Nucleus accumbens (tissue), 56 donors: ENCODE measurements around the gene ZNF764.
"Not testable (repeated sequence)": the region's sequence is repeated elsewhere in the genome, so short reads cannot be mapped to it uniquely, and the experiment has no call there.

Source experiments
- DNase-seq, 56 donors: peaks; one replicate each; lab custom pipeline; 2025; lab: John Stamatoyannopoulos, UW

ZNF764 gene

DNA sequence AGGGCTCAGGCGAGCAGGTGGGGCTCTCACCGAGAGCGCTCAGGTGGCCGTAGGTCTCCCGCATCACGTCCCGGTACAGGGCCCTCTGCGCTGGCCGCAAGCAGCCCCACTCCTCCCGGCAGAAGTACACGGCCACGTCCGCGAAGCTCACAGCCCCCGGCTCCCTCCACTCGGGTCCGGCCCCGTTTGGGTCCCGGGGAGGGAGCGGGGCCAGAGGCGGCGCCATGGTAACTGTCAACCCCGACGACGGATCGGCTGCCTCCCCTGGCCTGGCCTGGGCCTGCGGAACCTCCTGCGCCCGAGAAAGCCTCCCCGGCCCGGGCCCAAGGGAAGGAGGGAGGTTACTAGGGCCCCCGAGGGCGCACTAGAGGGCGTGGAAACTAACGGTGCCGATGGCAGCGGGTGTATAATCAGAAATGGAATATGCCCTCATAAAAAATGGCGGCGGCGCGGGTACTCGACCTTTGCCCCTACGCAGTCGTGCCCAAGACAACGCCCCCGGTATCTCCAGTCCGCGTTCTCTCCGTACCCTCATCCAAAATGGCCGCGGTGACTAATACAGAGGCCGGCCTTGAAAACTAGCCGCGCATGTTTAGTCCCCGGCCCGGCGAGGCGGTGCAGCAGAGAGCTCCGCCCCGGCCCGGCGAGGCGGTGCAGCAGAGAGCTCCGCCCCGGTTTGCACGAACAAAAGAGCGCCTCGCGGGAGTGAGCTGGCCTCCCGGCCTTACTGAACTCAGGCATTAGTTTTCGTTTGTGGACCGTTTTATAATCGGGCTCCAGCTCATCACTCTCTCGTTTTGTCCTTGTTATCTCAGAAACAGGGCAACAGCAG, at the start of gene ZNF764:
Gene ZNF764 (minus strand): TSS at position 418 of the 832 bp plus-strand sequence. CDS start 192 bp downstream, at position 226.
- peak; percentile 57 to 99 (median 96) for DNase-seq

DNA sequence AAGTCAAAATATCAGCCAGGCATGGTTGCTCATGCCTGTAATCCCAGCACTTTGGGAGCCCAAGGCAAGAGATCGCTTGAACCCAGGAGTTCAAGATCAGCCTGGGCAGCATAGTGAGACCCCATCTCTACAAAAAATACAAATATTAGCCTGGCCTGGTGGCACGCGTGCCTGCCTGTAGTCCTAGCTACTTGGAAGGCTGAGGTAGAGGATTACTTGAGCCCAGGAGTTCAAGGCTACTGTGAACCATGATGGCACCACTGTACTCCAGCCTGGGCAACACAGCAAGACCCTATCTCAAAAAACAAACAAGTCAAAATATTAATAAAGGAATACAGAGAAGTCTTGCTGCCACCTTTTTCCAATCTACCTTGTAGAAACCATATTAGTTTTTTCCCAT, 47.8 kb upstream of the ZNF764 start:
- no peak for DNase-seq

DNA sequence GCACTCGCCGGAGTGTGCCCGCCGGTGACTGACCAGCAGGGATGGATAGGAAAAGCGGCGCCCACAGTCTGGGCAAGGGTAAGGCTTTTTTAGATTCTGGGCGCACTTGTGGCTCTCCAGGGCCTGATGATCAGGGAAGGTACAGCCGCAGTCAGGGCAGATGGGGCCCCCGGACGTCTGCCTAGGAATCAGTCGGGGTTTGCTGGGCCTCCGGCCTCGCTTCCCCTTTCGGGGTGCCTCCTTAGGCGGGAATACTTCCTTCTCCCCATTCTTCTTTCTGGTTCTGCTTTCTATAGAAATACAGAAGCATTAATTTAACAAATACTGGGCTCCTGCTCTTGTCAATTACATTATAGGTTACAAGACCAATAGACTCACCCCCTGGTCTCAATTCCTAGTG, 47.0 kb upstream of the ZNF764 start:
- peak in 7 of 56 donors; percentile 4 to 23 (median 6) for DNase-seq

DNA sequence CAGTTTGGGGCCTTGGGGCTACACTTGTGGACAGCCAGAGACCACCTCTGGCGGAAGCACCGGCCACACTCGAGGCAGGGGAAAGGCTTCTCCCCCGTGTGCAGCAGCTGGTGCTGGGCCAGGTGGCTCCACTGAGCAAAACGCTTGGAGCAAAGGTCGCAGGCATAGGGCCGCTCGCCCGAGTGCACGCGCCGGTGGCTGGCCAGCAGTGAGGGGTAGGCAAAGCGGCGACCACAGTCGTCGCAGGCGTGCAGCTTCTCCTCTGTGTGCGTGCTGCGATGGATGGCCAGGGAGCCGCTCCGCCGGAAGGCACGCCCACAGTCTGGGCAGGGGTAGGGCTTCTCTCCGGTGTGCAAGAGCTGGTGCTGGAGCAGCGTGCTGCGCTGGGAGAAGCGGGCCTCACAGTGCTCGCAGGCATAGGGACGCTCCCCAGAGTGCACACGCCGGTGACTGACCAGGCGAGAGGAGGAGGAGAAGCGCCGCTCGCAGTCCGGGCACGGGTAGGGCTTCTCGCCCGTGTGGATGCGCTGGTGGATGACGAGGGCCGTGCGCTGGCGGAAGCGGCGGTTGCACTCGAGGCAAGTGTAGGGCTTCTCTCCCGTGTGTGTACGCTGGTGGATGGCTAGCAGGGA, 46.3 kb upstream of the ZNF764 start:
- DNase-seq, result no peak

DNA sequence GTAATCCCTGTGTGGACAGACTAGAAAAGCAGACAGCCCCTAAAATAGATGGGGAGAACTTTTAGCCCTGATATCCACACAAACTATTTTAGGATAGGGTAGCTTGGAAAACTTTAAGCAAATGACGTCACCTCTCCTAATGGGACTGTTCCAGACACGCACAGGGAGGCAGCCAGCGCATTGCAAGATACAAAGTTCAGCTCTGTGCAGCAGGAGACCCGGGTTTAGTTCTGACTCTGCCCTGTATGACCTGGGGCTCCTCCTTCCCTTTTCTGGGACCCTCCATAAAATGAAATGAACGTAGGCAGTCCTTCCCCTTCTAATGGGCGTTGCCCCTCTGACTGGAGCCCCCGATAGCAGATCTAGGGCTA, 45.8 kb upstream of the ZNF764 start:
- no peak for DNase-seq

DNA sequence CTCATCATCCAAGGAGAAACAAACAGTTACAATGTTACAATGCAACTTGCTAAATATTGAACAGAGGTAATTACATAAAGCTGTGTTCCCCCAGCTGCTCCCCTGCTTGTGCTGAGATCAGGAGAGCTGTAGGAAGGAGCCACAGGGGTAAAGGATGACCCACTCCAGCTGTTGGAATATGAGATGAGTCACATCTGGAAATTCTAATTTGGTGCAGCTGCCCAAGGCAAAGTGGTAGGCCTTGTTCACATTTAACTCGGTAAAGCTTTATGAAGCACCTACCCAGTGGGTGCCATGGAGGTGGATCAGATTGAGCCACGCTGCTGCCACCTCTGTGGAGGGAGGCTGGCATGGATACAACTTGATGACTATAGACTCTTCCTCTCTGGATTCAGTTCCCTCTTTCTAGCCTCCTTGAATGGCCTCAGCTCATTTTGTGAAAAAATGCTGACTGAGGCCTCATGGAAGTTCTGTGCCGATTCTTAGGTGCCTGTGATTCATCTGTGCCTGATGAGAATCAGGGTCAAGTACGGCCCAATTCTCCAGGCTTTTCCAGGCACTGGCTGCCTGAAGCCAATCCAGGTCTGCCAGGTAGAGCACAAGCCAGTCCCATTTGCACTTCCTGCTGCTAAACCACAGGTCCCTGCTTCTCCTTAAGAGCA, 44.6 kb upstream of the ZNF764 start:
- DNase-seq, result peak in 1 of 56 donors; percentile 19

DNA sequence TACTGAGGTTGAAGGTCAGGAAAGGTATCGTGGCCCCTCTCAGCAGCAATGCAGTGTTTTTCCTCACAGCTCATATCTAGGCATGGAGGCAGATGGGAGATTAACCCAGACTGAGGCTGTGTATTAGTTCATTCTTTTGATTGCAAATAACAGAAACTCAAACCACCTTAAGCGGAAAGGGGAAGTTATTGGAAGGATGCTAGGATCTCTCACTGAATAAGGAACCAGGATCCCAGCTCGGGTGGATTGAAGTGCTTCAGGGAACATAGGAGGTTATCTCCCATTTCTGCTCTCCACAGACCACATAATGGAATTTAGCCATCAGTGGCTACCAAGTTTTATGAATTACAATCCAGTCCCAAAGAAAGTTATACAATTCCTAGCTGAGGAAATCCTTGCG, 43.8 kb upstream of the ZNF764 start:
- DNase-seq, result no peak

DNA sequence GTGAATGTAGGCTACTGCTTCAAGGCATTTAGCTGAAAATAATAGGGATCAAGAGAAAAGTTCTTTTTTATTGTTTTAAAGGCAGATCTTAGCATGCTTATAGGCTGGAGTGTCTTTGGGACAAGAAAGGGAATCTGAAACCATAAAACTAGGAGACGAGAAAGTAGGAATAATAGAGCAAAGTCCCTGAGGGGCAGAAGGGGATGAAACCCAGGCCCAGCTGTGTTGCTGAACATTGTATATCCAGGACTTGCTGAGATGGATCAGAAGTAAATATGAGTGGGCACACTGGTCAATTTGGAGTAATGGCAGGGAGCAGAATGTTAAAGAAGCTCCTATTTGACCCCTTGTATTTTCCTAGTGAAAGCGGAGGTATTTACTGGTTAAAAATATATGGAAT, 42.8 kb upstream of the ZNF764 start:
- no peak for DNase-seq

DNA sequence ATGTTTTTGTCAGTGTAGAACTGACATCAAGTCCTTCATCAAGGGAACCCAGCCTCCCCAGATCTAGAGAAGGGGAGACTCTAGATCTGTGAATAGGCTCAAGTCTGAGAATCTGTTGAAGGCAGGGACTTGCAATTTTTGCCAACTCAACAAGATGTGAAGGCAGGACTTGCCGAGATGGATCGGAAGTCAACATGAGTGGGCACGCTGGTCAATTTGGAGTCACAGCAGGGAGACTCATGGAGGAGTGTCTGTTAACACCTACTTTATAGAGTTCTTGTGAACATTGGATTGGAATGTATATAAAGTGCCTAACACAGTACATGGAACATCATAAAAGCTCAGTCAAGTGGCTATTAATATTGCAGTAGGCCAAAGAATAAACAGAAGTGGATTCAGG, 42.0 kb upstream of the ZNF764 start:
- DNase-seq, result no peak

DNA sequence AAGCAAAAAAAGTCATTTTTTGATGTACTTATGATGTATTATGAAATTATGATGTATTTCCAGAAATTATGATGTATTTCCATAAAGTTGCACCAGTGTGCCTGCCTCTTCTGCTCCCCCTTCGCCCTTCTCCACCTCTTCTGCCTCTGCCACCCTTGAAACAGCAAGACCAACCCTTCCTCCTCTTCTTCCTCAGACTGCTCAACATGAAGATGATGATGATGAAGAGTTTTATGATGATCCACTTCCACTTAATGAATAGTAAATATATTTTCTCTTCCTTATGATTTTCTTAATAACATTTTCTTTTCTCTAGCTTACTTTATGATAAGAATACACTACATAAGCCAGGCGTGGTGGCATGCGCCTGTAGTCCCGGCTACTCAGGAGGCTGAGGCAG, 34.7 kb upstream of the ZNF764 start:
- no peak for DNase-seq

DNA sequence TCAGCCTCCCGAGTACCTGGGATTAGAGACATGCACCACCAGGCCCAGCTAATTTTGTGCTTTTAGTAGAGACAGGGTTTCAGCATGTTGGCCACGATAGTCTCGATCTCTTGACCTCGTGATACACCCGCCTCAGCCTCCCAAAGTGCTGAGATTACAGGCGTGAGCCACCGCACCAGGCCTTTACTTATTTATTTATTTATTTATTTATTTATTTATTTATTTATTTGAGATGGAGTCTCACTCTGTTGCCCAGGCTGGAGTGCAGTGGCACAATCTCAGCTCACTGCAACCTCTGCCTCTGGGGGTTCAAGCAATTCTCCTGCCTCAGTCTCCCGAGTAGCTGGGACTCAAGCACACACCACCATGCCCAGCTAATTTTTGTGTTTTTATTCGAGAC, 32.7 kb upstream of the ZNF764 start:
- DNase-seq, result not testable (repeated sequence)

DNA sequence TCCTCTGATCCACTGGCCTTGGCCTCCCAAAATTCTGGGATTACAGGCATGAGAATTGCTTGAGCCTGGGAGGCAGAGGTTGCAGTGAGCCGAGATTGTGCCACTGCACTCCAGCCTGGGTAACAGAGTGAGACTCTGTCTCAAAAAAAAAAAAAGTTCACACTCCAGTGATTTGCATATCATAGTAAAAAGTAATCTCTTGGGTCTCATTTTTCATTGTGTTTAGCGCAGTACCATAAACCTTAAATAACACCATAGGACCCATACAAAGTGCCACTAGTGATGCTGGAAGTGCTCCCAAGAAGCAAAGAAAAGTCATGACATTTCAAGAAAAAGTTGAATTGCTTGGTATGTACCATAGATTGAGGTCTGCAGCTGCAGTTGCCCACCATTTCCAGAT, 31.4 kb upstream of the ZNF764 start:
- not testable (repeated sequence) for DNase-seq

DNA sequence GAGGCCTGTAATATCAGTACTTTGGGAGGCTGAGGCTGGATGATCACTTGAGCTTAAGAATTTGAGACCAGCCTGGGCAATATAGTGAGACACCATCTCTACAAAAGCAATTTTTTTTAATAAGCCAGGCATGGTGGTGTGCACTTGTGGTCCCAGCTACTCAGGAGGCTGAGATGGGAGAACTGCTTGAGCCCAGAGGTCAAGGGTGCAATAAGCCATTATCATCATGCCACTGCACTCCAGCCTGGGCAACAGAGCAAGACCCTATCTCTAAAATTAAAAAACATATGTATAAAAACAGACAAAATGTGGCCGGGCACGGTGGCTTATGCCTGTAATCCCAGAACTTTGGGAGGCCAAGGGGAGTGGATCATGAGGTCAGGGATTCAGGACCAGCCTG, 30.5 kb upstream of the ZNF764 start:
- DNase-seq, result no peak

DNA sequence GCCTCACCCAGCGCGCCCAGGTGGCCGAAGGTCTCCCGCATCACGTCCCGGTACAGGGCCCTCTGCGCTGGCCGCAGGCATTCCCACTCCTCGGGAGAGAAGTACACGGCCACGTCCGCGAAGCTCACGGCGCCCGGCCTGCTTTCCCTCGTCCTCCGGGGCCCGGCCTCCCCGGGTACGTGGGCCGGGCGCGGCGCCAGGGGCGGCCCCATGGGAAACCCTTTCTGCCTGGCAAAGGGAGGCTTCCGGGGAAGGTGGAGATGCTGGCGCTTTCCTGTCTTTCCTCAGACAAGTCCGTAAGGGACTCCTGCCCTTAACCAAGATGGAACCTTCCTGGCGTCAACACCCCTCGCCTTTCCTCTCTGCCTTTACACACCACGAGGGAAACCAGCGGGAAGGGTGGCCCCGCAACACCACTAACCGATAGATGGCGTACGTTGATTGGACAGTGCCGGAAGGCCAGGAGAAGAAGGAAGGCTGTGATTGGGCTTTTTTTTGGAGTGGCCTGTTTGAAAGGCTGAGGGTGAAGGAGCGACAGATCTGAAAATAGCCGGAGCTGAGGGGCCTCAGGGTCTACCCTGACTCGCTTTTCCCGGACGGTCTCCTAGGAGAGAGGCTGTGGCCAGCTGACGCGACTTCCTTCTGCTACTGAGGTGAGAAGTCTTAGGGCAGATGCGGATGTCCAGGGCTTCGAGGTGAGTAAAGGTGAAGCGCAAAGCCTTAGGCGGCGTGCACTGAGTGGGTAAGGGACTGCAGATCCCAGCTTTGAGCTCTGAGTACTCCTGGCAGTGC, 27.4 kb upstream of the ZNF764 start, which contains the start of gene ZNF785:
Gene ZNF785 (minus strand): TSS at position 298 of the 792 bp plus-strand sequence. CDS start 86 bp downstream, at position 212.
- peak; percentile 62 to 99 (median 94) for DNase-seq

DNA sequence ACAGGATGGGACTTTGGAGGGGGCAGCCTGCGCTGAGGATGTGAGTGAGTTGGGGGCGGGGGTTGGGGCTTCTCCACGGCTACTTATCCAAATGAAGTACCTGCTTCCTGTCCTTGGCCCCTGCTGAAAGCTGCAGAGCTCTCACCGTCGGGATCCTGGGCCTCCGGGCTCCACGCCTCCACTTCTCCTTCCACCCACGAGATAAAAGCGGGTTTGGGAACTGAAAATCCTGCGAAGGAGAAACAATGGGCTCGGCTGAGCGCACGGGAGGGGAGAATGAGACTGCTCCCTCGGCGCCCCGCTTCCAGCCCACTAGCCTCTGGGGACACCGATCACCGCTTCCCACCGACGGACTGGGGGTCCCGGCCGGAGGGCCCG, 26.8 kb upstream of the ZNF764 start:
- DNase-seq, result peak in 9 of 56 donors; percentile 17 to 63 (median 54)

DNA sequence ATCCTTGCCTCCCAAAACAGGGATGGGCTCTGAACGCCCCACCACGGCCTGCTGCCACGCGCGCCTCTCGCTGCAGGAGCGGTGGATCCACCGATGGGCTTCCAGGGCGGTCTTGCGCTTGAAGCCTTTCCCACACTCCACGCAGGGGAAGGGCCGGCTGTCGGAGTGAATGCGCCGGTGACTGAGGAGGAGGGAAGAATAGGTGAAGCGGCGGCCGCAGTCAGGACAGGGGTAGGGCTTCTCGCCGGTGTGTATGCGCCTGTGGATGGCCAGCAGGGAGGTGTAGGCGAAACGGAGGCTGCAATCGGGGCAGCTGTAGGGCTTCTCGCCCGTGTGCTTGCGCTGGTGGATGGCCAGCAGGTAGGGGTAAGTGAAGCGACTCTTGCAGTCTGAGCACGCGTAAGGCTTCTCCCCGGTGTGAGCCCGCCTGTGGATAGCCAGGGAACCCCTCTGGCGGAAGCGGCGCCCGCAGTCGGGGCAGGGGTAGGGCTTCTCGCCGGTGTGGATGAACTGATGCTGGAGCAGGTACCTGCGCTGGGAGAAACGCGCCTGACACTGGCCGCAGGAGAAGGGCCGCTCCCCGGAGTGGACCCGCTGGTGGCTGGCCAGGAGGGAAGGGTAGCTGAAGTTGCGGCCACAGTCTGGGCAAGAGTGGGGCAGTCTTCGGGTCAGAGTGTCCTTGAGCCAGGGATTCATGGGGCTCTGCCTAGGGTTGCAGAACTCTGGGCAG, 24.6 kb upstream of the ZNF764 start:
- DNase-seq, result no peak

DNA sequence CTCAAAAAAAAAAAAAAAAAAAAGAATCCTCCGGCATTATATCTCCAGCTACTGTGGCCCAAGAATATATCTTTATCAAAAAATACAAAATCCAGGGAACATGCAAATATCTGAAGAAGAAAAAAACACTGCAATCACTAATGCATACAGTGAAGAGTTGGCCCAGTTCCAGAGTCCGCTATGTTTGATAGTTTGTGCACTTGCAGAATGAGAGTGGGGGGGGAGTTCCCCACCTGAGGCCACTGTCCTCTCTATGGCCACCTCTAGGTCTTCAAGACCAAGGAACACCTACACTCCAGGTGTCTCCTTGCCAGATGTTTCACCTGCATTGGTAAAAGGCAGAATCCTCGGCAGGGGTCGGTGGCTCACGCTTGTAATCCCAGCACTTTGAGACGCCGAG, 23.3 kb upstream of the ZNF764 start:
- DNase-seq, result no peak

DNA sequence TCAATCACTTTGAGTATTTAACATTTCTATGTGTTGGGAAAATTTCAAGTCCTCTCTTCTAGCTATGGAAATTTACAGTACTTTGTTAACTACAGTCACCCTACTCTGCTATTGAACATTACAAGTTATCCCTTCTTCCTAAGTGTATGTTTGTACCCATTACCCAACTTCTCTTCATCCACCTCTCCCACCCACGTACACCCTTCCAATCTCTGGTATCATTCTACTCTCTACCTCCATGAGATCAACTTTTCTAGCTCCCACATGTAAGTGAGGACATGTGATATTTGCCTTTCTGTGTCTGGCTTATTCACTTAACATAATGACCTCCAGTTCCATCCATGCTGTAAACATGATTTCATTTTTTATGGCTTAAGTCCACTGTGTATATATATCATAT, 16.5 kb upstream of the ZNF764 start:
- DNase-seq, result no peak

DNA sequence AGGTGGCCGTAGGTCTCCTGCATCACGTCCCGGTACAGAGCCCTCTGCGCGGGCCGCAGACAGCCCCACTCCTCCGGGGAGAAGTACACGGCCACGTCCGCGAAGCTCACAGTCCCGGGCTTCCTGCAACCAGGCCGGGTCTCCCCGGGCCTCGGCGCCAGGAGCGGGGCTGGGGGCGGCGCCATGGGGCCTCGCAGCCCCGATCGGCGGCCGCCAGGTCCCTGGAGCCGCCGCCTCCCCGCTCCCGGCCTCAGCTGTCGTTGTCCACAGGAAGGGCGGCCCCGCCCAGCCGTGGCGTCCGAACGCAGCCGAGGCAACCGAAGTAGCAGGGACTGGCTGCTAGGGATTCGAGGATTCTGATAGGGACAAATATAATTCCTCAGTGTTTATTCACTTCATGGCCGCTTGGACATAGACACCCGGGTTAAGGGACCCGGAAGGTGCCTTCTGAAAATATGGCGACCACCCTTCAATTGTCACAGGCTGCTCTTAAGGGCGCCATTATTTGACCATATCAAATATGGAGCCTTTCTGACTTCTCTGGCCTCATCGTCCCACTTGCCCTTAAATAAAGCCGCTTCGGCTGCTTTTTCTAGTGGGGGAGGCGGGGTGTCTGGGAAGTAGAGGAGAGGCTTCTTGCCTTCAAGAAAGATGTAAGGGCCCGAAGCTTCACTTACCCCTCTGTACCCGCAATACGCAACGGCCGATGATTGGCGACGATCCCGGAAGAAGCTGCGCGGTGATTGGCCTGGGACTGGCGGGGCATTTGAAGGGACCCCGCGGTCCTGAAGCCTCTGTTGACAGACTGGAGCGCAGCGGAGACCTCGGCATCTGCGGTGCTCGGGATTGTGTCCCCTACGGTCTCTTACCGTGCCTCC, 13.5 kb upstream of the ZNF764 start, which contains the start of gene ZNF688:
Gene ZNF688 (minus strand): TSS at position 270 of the 878 bp plus-strand sequence. CDS start 85 bp downstream, at position 185.
- peak; percentile 77 to 98 (median 92) for DNase-seq
